ENCODE measurements around the gene COL27A1.

Gene COL27A1

DNA sequence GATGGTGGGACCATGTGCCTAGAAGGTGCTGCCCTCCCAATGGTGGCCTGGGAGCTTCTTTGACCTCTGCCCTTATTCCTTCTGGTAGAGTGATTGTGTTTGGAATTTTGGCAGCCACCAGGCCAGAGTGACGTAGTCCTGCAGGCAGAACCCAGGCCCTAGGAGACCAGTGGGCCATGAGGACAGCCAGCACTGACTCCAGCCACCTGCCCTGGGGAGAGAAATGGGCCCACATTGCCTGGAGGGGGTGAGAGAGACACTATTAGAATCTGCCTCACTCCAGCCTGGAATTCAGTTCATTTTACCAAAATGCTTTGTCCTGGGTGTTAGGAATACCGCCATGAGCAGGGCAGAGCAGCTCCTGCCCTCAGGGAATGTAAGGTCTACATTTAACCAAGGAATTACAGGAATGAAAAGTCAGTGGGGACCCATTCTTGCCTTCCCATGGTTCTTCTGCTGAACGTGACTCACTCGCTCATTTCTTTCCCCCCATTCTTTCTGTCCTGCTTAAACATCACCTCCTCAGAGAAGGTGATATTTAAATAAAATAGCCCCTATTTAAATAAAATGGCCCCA is 5.5 kb upstream of the COL27A1 start:
- DNase-seq, result no peak

DNA sequence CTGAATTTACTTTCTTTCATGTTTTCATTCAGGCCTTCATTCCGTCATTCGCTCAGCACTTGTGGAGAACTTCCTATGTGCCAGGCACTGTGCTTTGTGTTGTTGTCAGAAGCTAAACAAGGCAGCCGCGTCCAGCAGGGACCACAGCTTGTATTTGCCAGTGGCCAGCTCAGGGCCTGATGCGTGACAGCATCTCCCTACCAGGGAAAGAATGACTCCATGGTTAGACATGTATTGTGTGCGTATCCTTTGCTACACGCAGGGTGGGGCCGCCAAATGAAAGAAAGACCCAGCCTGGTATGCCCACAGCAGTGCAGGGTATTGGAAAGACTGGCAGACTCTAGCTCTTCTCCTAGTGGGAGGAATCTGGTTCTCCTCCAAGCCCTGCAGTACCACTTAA is 4.7 kb upstream of the COL27A1 start:
- no peak for DNase-seq

DNA sequence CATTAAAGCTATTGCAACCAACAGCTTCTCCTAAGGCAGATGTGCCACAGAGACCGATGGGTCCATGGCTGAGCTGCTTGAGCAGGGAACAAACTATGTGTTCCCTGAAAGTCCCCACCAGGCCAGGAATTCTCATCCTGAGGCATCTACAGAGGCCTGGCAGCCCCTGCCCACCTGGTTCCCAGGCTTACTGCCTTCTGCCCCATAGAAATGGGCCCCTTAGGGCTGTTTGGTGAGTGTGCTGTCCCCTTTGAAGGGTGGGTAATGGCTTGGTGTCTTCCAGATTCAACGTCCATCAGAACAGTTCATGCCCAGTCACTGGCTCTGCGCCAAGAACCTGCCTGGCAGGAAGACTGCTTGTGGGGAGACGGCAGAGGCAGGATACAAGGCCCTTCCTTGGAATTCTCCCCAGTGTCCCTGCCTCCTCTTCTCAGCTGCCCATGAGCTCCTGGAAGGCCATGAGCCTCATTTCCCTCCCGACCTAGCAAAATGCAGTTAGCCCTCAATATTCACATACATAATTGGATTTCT is 3.8 kb upstream of the COL27A1 start:
- no peak for DNase-seq

DNA sequence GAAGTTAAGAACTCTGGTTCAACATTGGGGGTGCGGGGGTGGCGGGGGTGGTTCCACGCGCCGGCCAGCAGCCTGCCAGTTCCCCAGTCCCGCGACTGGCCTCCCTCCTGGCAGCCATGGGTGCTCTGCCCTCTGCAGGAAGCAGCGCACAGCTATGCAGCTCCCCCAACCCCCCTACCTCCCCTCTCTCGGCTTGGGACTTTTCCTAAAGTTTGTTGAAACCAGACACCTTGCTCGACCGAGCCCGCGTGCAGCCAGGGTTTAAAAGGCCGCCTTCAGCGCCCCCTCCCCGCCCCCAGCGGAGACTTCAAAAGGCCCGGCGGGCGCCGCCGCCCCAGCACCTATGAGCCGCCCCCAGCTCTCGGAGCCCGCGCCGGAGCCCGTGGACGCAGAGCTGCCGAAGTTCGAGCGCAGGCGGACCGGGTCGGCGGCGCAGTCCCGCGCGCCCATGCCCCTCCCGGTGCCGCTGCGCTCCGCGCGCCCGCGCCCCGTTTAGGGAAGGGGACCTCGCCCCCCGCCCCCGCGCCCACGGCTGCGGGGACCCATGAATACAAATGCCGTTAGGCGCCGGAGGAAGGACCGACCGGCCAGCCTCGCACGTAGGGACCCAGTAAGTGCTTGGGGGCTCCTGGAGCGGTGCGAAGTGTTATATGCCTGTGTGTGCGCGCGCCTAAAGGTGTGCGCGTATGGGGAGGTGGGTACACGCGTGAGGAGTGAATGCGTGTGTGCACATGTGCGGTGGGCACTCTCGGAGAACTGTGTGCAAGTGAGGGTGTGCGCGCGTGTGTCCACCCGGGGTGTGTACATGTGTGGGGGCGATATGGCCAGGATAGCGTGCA is 1.4 kb upstream of the COL27A1 start:
- DNase-seq, result peak; percentile 71

DNA sequence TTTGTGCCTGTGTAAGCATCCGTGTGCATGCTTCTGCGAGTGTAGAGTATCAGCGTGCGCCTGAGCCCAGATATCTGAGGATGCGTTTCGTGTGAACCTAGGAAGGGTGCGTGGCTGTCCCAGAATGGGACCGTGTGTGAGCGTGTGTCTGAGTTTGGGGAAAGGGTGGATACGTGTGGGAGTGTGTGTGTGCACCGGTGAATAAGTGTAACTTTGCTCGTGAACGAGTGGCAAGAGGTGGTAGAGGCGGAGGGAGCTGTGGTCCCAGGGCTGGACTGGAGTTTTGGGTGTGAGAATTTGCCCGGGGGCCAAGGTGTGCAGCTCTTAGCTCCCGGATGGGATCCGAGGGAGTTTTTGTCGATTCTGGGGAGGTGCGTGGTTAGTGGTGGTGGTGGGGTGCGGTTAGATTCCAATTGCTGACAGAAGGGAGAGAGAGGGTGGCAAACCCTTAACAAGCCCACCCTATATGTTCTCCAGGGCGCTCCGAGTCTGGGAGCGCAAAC is 686 bp upstream of the COL27A1 start:
- DNase-seq, result no peak

DNA sequence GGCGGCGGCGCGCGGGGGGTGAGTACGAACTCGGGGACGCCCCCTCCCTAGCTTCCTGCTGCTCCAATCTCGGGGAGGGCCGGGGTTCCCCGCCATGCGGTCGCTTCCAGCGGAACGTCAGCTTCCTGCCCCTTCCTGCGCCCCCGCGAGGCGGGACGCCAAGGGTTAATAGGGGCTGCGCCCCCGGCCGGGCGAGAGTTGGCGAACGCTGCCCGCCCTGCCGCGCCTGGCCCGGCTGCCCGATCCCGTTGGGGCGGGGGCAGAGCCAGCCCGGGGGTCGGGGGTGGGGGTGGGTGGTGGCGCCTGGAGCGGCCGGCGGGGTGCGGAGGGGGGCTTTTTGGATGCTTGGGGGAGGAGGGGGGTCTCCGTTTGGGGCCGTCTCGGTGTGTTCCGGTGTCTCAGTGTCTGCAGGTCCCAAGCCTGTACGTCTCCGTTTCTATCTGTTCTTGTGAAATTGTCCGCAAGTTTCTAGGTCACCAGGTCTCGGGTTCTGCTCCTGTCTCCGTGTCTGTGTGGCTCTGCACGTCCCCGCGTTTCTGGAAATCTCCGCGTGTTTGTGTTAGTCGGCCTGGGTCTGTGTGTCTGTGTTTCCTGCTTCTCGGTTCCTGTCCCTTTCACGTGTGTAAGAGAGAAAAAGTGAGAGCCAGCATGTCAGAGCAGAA is 789 bp downstream of the COL27A1 start:
- peak; percentile 57 for DNase-seq

DNA sequence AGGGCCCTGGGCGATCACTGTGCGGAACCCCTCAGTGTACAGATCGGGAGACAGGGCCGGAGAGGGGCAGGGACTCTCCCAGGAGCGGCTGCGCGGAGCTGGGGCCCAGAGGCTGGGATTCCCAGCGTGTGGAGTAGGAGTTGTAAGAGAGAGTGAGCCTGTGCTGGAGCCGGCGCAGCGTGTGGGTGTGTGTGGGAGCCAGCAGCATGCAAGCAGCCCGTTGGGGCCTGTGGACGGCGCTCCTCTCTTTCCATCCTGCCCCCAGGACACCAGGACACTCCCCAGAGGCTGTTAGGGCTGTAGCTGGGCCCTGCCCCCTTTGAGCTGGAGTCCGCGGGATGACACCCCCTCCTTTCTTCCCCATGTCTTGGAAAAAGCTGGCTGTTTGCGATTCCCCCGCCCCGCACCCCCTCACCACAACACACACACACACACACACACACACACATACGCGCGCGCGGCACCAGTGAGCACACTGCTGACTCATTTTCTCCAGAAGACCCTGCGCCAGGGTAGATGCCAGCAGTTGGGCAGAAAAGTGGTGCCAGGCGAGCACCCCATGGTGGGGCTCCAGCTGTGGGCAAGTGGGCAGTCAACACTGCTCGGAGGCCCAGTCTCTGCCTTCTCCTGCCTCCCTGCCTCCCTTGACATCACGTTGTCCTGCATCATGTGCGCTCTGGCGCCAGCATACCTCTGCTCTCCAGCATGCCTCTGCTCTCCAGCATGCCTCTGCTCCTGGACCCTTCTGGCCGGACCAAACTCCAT is 1.5 kb downstream of the COL27A1 start:
- peak; percentile 77 for DNase-seq

DNA sequence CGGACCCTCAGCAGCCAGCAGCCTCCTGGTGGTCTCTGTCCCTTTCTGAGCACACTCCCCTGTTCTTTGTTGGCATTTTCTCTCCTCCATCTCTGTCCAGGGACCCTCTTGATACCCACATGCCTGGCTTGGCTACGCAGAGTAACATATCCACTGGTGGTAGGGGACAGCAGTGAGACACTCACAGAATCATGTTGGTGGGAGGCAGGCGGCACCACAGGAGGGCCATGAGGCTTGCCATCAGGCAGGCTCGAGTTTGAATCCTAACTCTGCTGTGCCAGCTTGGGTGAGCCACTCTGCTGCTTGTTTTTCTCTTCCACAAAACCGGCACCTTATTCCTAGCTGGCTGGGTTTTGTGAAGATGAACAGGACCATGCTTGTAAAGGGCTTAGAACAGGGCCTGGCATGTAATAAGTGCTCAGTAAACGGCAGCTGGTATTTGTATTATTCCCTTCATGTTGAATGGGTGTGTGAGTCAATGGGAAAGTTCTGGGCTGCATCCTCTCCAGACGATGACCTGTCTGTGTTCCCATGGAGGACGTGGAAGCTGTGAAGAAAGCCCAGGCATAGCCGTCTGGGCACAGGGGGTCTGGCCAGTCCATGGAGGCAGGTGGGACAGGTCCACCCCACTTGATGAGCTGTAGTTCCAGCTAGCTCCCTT is 2.3 kb downstream of the COL27A1 start:
- DNase-seq, result no peak

DNA sequence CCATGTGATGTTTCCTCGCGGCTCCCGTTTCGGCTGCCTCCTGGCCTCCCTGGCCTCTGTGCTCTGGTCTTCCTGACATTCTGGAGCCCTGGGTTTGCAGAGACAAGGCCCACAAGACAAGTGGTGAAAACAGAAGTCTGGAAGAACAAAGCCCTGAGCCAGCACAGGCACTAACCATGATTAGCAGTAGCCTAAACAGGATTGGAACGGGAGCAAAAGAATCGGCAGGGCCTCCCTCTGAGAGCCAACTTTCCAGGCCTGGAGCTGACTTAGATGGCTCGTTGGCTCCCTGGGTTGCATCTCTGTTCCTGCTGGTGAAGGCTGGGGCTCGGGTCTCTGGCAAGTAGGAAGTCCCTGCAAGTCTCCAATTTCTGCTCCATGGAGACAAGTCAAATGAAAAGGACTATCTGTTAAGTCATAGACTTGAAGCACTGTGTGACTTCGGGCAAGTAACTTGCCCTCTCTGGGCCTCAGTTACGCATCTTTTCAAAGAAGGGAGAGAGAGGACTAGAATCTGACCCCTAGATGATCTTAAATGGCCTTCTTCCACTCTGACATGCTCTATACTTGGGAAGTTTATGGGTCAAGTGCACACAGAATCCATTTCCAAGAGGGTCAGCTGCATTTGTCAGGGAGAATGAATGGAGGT is 3.3 kb downstream of the COL27A1 start:
- DNase-seq, result no peak

DNA sequence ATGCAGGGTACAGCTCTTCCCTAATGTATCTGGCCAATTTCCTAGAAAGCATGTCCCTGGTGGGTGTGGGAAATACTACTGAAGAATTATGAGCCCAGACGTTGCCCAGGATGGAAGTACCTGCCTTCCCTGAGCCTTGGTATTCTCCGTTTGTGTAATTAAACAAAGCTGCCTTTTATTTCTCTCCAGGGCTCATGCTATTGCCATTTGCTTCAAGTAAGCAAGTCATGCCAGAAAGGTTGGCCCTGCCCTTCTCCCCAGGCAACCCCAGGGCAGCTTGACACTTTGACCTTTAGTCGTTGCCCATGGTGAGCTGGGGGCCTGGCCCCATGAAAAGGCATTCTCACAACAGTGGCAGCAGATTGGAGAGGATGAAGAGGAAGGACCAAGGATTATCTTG is 4.4 kb downstream of the COL27A1 start:
- DNase-seq, result no peak

DNA sequence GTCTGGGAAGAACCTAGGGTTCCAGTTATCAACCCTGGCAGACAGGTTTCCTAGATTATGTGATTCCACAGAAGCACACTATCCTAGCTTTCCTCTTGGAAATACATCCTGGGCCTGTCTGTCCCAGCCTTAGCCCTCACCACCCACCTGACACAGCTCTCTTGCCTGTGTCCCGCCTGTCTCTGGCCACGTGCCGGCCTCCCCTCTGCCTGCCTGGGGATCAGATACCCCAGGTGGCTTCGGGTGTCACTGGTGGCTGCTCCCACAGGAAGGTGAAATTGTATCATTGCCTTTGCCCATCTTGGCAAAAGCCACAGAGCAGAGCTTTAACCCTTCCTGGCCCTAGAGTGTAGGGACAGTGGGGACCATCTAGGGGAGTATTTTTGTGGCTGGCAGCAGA is 6.2 kb downstream of the COL27A1 start:
- no peak for DNase-seq

DNA sequence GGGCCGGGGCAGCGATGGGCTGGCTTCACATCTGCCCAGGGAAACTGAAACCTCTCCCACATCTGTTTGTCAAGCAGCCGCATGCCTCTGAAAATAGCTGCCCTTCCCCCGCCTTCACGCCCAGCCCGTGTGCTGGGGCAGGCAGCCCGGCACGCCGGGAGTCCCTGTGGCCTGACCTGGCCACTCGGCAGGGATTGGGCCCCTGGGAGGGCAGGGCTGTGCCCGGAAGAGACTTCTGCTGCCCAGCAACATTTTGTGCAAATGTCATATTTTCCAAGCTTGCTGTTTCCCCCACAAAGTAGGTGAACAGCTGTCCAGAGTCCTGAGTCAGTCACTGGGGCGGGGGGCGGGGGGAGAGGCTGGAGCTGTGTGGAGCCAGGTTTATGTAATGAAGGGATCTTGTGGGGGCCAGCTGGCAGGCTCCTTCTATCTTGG is 8.2 kb downstream of the COL27A1 start:
- DNase-seq, result peak; percentile 87

DNA sequence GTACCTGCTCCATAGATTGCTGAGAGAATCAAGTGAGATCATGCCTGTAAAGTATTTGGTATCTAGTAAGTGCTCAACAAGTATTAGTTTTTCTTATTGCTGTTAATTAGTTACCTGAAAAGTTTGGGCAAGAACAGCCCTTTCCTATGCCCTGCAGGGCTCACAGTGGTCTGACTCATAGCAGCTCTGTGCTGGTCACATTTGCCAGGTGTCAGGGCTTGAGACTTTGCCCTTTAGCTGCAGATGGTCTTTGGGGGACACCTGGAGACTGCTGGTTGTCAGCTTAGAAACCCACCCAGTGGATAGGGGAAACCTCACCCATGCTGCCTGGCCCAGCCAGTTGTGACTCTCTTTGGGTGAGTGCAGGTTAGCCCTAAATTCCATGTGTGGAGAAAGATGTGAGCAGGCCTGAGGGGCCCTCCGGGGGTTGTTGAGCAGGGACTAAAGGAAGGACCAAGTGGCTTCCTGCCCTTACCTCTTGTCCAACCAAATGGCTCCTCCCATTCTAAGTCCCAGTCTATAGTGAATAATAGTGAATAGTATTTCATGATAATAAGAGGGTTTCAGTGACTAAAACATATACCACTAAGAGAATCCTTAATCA is 9.0 kb downstream of the COL27A1 start:
- DNase-seq, result no peak

DNA sequence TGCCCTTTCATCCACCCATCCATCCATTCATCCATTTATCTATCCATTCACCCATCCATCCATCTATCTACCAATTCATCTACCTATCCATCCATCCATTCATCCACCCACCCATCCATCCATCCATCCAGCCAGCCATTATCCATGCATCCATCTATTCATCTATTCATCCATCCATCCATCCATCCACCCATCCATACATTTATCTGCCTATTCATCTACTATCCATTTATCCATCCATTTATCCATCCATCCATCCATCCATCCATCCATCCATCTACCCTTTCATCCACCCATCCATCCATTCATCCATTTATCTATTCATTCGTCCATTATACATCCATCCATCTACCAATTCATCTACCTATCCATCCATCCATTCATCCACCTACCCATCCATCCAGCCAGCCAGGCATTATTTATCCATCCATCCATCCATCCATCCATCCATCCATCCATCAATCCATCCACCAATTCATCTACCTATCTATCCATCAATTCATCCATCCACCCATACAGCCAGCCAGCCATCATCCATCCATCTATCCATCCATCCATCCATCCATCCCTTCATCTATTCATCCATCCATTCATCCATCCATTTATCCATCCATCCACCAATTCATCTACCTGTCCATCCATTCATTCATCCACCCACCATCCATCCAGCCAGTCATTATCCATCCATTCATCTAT is 10.2 kb downstream of the COL27A1 start:
- DNase-seq, result no peak

DNA sequence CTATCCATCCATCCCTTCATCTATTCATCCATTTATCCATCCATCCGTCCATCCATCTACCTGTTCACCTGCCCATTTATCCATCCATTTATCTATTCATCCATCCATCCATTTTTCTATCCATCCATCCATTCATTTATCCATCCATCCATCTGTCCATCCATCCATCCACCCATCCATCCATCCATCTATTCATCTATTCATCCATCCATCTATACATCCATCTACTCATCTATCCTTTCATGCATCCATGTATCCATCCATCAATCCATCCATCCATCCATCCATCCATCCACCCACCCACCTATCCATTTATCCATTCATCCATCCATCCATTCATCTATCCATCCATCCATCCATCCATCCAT is 10.8 kb downstream of the COL27A1 start:
- no peak for DNase-seq

DNA sequence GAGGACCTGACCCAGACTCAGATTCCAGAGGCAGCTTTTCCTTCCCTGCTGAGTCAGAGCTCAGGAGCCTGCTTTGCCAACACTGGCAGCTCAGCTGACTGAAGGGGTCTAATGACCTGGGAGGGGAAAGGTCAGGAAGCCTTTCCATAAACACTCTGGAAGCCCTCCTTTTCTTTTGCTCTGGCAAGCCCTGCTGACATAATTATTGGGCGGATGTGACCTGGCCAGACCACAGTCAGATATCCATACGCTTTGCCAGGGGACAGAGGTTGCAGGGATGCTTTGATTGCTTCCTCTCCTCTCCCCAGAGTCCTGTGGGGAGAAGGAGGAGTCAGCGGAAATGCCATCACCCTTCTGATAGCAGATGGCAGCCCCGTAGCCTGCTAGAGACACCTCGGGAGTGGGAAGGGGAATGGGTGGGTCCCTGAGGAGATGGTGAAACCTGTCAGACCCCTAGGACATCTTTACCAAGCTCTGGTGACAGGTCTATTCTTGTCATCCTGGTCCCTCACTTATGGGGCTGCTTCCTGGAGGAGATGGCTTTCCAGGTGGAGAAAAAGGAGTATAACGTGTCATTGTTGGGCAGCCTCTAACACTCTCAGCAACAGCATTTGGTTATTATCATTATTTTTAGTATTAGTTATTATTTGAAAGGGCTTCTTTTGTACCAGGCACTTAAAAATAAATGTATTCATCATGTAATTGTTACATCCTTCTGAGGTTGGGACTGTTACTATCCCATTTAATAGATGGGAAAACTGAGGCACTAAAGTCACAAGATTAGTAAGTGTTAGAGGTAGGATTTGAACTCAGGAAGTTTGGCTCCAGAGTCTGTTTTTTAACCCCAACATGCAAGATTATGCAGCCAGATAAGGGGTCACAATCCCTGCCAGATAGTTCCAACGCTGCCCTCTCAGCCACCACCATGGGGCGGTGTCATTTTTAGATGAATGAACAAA is 11.6 kb downstream of the COL27A1 start:
- DNase-seq, result no peak

DNA sequence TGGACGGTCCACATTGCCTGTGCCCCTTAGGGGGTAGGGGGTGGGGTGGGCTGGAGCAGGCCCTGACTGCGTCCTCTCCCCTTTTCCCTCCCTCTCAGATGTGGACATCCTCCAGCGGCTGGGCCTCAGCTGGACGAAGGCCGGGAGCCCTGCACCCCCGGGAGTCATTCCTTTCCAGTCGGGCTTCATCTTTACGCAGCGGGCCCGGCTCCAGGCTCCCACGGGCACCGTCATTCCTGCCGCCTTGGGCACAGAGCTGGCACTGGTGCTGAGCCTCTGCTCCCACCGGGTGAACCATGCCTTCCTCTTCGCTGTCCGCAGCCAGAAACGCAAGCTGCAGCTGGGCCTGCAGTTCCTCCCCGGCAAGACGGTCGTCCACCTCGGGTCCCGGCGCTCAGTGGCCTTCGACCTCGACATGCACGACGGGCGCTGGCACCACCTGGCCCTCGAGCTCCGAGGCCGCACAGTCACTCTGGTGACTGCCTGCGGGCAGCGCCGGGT is 12.3 kb downstream of the COL27A1 start:
- DNase-seq, result no peak

DNA sequence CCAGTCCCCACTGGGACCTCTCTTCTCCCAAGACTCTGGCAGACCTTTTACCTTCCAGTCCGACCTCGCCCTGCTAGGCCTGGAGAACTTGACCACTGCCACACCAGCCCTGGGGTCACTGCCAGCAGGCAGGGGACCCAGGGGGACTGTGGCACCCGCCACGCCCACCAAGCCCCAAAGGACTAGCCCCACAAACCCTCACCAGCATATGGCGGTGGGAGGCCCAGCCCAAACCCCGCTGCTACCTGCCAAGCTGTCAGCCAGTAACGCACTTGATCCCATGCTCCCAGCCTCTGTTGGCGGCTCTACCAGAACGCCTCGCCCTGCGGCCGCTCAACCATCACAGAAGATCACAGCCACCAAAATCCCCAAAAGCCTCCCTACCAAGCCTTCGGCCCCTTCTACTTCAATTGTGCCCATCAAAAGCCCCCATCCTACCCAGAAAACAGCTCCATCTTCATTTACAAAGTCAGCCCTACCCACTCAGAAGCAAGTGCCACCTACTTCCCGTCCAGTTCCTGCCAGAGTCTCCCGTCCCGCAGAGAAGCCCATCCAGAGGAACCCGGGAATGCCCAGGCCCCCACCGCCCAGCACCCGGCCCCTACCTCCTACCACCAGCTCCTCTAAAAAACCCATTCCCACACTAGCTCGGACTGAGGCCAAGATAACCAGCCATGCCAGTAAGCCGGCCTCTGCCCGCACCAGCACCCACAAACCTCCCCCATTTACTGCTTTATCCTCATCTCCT is 13.1 kb downstream of the COL27A1 start:
- no peak for DNase-seq

Data from femur (tissue), 1 donor.